GM23338 (cell line): ENCODE data around the gene HMCES. TPM values are rescaled to one million over a fixed set of nuclear protein-coding genes. Genes with fewer than 3 reads are reported as not detected.

Experiments used
- CREB1 ChIP-seq: fragments of 250-450 bp; sonication (Bioruptor Pico); IDR thresholded peaks from 2 replicates; pipeline ENCODE4 v1.5.0; 2020; ENCODE audit warnings: low read depth, mild to moderate bottlenecking, moderate library complexity
- CTCF ChIP-seq, 2 experiments: fragments of 200-600 bp in 1 of 2; sonication (generic) in 1 of 2; conservative IDR thresholded peaks; 2 replicates each; pipeline versions ENCODE4 v1.5.1 to v1.6.1; 2016 to 2017; ENCODE audit warnings: antibody characterized with exemption in 2 of 2, low read depth in 2 of 2, mild to moderate bottlenecking in 2 of 2, moderate library complexity in 1 of 2
- ETS1 ChIP-seq: IDR thresholded peaks from 2 replicates; pipeline ENCODE4 v1.6.1; 2016; ENCODE audit warnings: antibody characterized with exemption
- JUNB ChIP-seq: IDR thresholded peaks from one replicate; pipeline ENCODE4 v1.6.1; 2016; ENCODE audit warnings: antibody characterized with exemption; ENCODE audit not compliant: unreplicated experiment
- NANOG ChIP-seq: IDR thresholded peaks from 2 replicates; pipeline ENCODE4 v1.6.1; 2016; ENCODE audit warnings: antibody characterized with exemption, borderline replicate concordance
- REST ChIP-seq: IDR thresholded peaks from one replicate; pipeline ENCODE4 v1.6.1; 2018; ENCODE audit warnings: antibody characterized with exemption; ENCODE audit not compliant: unreplicated experiment
- STAT1 ChIP-seq: IDR thresholded peaks from one replicate; pipeline ENCODE4 v1.6.1; 2016; ENCODE audit warnings: antibody characterized with exemption; ENCODE audit not compliant: unreplicated experiment
- ZNF114 ChIP-seq: fragments of 250-450 bp; sonication (Bioruptor Pico); IDR thresholded peaks from 2 replicates; pipeline ENCODE4 v1.5.0; 2020; ENCODE audit warnings: mild to moderate bottlenecking, moderate library complexity
- microRNA-seq: library from miRNA; unstranded; fragments of <30 nt; microRNA quantifications from one replicate; pipeline ENCODE4, GENCODE V29; 2017
- polyA plus RNA-seq: library from polyadenylated mRNA; unstranded; fragments of >200 nt; fragmentation: Nextera tagmentation; extraction: Ambion mirVana; gene quantifications from 2 replicates; pipeline ENCODE4 v1.2.1, GENCODE V29; 2016
- small RNA-seq: library from RNA; depleted of rRNA; stranded (forward); fragments of <200 nt; gene quantifications from one replicate; pipeline ENCODE3, GENCODE V24; 2014; ENCODE audit warnings: low replicate concordance
- total RNA-seq: library from RNA; depleted of rRNA; stranded (reverse); fragments of >200 nt; shearing (Covaris generic); gene quantifications from 2 replicates; pipeline ENCODE4 v1.2.3, GENCODE V29; 2014; rRNA removed

HMCES gene
- total and polyA plus RNA-seq, 2 experiments from 2014 or later = 36.5 to 44.5 TPM

- TF ChIP-seq REST = no peak
- no peak for TF ChIP-seq STAT1
- no peak for TF ChIP-seq JUNB
- no peak for TF ChIP-seq CTCF (conservative IDR thresholded peaks at IDR 0.05; ENCODE audit: low read depth in 2 of 2)
- TF ChIP-seq ZNF114 (CRISPR knock-in tag) = no peak
- TF ChIP-seq ETS1 = no peak
- TF ChIP-seq CREB1 (CRISPR knock-in tag) = no peak
- TF ChIP-seq NANOG = no peak
These were observed 74.9 kb downstream of the HMCES start (continued) for GRCh38 chr3:129353589-129353941.

Small RNA genes within 50 kb of the gene (microRNA-seq; reads per million reads assigned to microRNA genes)
- not detected for gene MIR6826

Small RNA genes within 50 kb of the gene (small RNA-seq; reads per million reads assigned to genes)
- not detected for gene MIR6826

Other genes with a start within 250 kb of the HMCES start
- not detected in 2 replicates for gene GP9, start 218.1 kb upstream of the HMCES start, total RNA-seq
- gene GP9, start 218.1 kb upstream of the HMCES start, polyA plus RNA-seq = not detected in 2 replicates
- 32.5 and 37.0 TPM in 2 replicates for gene RAB43, start 157.1 kb upstream of the HMCES start, total RNA-seq
- gene RAB43, start 157.1 kb upstream of the HMCES start, polyA plus RNA-seq = 5.7 and 7.3 TPM in 2 replicates
- gene ISY1, start 117.8 kb upstream of the HMCES start, total RNA-seq = 10.0 and 11.3 TPM in 2 replicates
- gene ISY1, start 117.8 kb upstream of the HMCES start, polyA plus RNA-seq = 20.2 and 23.6 TPM in 2 replicates
- gene CNBP, start 95.0 kb upstream of the HMCES start, total RNA-seq = 341 and 348 TPM in 2 replicates
- 375 and 444 TPM in 2 replicates for gene CNBP, start 95.0 kb upstream of the HMCES start, polyA plus RNA-seq
- 91.7 and 106 TPM in 2 replicates for gene COPG1, start 29.3 kb upstream of the HMCES start, total RNA-seq
- 50.0 and 51.5 TPM in 2 replicates for gene COPG1, start 29.3 kb upstream of the HMCES start, polyA plus RNA-seq
- 0.24 and 0.54 TPM in 2 replicates for gene EFCAB12, start 149.8 kb downstream of the HMCES start, total RNA-seq
- 0.17 and 0.65 TPM in 2 replicates for gene EFCAB12, start 149.8 kb downstream of the HMCES start, polyA plus RNA-seq
- gene MBD4, start 161.1 kb downstream of the HMCES start, total RNA-seq = 26.4 and 33.9 TPM in 2 replicates
- 51.8 and 59.3 TPM in 2 replicates for gene MBD4, start 161.1 kb downstream of the HMCES start, polyA plus RNA-seq
- gene IFT122, start 161.4 kb downstream of the HMCES start, total RNA-seq = 30.2 and 38.8 TPM in 2 replicates
- gene IFT122, start 161.4 kb downstream of the HMCES start, polyA plus RNA-seq = 10.2 and 10.9 TPM in 2 replicates
- gene RHO, start 249.8 kb downstream of the HMCES start, total RNA-seq = not detected in 2 replicates
- gene RHO, start 249.8 kb downstream of the HMCES start, polyA plus RNA-seq = not detected in 2 replicates